Measurements from ENCODE around the gene BDKRB1.

DNA sequence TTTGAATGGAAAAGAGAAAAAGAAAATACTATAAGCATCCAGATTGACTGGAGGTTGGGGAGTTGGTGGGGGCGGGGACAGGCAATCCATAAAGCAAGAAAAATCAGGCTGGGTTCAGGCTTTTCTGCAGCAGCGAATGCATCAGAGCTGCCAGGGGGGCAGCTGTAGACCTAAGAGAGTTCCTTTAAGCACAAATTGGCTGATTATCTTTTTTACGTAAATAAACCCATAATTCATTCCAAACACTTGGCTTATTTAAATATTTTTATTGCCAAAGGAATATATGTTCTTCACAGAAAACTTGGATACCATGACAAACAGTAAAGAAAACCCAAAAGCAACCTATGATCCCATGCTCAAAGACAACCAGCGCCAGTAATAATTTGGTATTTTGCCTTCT lies 41.2 kb upstream of the BDKRB1 start:
- no peak for TF ChIP-seq POLR2A (IDR thresholded peaks at IDR 0.05)
- TF ChIP-seq CTCF (IDR thresholded peaks at IDR 0.05): no peak
